Stimulated activated effector memory CD8-positive, alpha-beta T cell treated with anti-CD3 and anti-CD28 coated beads, Interleukin-12 subunit alpha, Interleukin-12 subunit beta, amount 100 ng/mL, for 72 hours (primary cell): ENCODE data around the gene LRATD1.
"Not testable (repeated sequence)": the region's sequence is repeated elsewhere in the genome, so short reads cannot be mapped to it uniquely, and the experiment has no call there.

Source experiments
- ATAC-seq: fragments of 150-1000 bp; cut with Tn5 transposase; 2 replicates; pipeline ENCODE4 v1.10.0; 2021
- DNase-seq, 2 donors: peaks; one replicate each; pipeline ENCODE4 v3.0.0; 2021 to 2022; ENCODE audit warnings: low spot score in 2 of 2
- H3K27ac Mint-ChIP-seq: one replicate; pipeline ENCODE4 v1.8.0; 2022; ENCODE audit warnings: mild to moderate bottlenecking, mixed read lengths
- H3K36me3 Mint-ChIP-seq: one replicate; pipeline ENCODE4 v1.8.0; 2022; ENCODE audit warnings: mild to moderate bottlenecking, mixed read lengths
- H3K4me1 Mint-ChIP-seq: one replicate; pipeline ENCODE4 v1.8.0; 2022; ENCODE audit warnings: mixed read lengths
- H3K4me3 Mint-ChIP-seq: one replicate; pipeline ENCODE4 v1.8.0; 2022; ENCODE audit warnings: mild to moderate bottlenecking, mixed read lengths
- H3K9me3 Mint-ChIP-seq: one replicate; pipeline ENCODE4 v1.8.0; 2022; ENCODE audit warnings: mixed read lengths

Gene LRATD1

DNA sequence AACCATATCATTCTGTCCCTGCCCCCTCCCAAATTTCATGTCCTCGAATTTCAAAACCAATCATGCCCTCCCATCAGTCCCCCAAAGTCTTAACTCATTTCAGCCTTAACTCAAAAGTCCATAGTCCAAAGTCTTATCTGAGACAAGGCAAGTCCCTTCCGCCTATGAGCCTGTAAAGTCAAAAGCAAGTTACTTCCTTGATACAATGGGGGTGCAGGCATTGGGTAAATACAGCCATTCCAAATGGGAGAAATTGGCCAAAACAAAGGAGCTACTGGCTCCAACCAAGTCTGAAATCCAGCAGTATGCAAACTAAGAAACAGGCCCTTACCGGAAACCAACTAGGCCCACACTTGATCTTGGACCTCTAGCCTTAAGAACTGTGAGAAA, 10.0 kb upstream of the LRATD1 start:
- H3K27ac Mint-ChIP-seq, H3K4me1 Mint-ChIP-seq, DNase-seq, H3K4me3 Mint-ChIP-seq, H3K9me3 Mint-ChIP-seq, ATAC-seq, H3K36me3 Mint-ChIP-seq: not testable (repeated sequence)

DNA sequence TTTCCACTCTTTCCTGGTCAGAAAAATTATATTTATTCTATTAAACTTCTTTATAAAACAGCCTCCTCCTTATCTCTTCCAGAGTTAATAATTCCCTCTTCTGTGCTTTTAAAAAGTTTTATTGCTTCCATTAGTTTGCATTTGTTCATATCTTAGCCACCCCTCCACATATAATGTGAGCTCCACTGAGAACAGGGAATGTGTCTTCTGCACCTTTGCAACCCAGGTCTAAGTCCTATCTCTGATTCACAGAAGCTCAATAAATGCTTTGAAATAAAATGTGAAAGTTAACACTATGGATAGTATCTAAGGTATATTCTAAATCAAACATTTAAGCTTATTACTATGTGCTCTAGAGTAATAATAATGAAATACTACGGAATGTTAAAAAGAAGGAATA, 9.3 kb upstream of the LRATD1 start:
- Mint-ChIP-seq H3K27ac (no peak overlapping the region), H3K36me3 (no peaks in the 10 kb centered on the region), H3K9me3 (peaks cover 6% of the 10 kb centered on the region), H3K4me3 (no peak overlapping the region), H3K4me1 (no peaks in the 10 kb centered on the region)
- DNase-seq = no peak
- no peak for ATAC-seq

DNA sequence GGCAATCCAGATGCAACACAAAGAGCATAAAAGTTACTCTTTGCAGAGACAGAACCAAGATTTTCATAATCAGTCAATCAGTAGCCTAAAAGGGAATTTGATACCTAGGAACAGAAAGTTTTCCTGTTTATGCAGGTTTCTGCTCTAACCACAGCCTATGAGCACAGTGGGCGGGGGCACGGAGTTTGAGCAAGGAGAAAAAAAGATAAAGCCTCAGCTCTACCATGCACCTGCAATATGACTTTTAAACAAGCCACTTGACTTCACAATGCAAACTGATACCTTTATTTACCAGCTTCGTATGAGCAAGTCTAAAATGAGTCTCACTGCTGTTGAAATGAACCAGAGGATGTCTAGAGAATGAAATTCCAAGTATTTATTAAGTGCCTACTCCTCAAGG, 5.6 kb upstream of the LRATD1 start:
- peaks cover 9% of the 10 kb centered on the region for H3K9me3 Mint-ChIP-seq
- ATAC-seq (no peak), DNase-seq (no peak)
- H3K4me3 Mint-ChIP-seq = no peak overlapping the region
- H3K36me3 Mint-ChIP-seq = no peaks in the 10 kb centered on the region
- no peaks in the 10 kb centered on the region for H3K4me1 Mint-ChIP-seq
- no peak overlapping the region for H3K27ac Mint-ChIP-seq

DNA sequence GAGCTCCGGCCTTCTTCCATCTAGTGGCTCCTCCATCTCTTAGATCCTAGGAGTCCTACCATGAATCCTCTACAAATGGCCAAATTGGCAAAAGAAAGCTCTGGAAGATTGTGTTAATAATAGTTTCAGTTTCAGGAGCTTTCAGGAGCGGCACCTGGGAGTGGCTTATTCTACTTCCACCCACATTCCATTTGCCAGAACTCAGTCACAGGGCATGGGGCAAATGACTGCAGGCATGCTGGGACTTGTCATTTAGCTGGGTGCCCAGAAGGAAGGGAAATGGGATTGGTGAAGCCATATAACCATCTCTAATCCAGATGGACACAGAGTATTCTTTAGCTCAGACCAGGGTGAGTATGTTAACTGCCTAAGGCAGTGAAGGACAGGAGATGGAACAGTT, 3.6 kb upstream of the LRATD1 start:
- no peak for ATAC-seq
- Mint-ChIP-seq H3K36me3 (no peaks in the 10 kb centered on the region), H3K4me1 (no peaks in the 10 kb centered on the region), H3K27ac (no peak overlapping the region), H3K9me3 (peaks cover 4% of the 10 kb centered on the region), H3K4me3 (no peak overlapping the region)
- no peak for DNase-seq

DNA sequence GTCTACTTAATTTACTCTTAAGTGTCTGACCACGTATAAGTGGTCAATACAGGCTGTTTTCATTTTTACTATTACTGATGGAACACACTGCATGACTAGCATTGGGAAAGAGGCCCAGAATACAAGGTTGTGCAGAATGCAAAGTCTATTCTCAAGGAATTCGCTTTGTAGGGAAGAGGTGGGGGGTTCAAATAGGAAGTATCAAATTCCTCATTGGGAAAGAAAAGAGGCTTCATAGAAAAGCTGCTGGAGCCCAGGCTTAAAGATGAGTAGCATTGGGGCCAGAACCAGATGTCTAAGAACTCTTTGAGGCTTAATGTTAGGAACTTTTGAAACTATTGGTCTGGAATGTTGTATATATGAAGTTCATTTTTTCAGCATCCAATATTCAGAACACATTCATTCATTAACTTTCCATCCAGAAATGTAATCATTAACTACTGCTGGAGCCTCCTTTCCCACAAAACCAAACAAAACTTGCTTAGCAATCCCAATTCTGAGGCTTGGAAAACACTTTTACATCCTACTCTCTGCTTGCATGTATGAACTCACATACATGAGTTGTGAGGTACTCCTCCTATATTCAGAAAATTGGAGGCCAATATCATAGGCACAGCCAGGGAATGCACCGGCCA, 994 bp upstream of the LRATD1 start:
- DNase-seq = no peak
- H3K9me3 Mint-ChIP-seq = peaks cover 4% of the 10 kb centered on the region

DNA sequence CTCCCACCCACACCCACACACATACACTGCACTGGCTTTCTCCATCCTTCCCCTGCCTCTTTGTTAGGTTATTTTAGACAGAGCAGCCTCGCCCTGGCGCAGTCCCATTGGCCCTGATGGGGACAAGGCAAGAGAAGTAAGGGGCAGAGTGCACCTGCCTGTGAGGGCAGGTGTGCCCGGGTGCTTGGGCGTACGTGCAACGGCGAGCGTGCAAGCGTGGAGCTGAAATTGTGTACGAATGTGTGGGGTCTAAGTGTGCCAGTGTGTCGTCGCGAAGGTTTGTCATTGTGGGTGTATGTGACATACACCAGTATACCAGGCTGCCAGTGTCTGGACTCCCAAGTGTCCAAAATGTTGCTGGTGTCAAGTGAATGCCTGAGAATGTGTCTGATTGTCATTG, 544 bp downstream of the LRATD1 start:
- ATAC-seq (no peak), DNase-seq (no peak)
- Mint-ChIP-seq H3K9me3 (peaks cover 9% of the 10 kb centered on the region), H3K36me3 (no peaks in the 10 kb centered on the region), H3K4me3 (no peak overlapping the region), H3K4me1 (no peaks in the 10 kb centered on the region), H3K27ac (no peak overlapping the region)

More for the DNA sequence above, 994 bp upstream of the LRATD1 start:
- Mint-ChIP-seq H3K4me3 (no peak overlapping the region), H3K27ac (no peak overlapping the region), H3K36me3 (no peaks in the 10 kb centered on the region), H3K4me1 (no peaks in the 10 kb centered on the region)
- ATAC-seq = no peak

DNA sequence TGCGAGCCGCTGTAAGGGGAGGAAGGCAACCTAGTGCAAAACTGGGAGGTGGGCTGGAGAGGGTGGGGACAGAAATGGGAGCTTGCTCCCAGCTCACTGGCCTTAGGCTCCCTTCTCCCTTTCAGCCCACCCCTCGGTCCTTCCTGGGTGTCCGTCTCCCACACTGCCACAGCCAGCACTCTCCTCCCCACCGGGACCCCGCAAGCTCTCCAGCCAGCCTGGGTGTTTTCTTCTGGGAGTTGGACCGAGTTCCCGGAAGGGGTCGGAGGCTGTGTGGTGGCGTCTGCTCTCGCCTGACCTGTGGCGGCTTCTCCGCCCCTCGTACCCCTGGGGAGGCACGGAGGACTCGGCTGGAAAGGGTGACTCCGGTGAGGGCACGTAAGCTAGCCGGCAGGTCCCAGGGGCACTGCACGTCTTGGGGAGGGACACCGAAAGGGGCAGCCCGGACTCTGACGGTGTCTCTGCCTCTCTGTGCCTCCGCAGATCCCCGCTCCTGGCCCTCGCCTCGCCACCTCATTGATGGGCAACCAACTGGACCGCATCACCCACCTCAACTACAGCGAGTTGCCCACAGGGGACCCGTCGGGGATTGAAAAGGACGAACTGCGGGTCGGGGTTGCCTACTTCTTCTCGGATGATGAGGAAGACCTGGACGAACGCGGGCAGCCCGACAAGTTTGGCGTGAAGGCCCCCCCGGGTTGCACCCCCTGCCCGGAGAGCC, 1.1 kb downstream of the LRATD1 start:
- DNase-seq = no peak
- ATAC-seq = no peak
- Mint-ChIP-seq H3K4me1 (no peaks in the 10 kb centered on the region), H3K9me3 (peaks cover 5% of the 10 kb centered on the region), H3K4me3 (no peak overlapping the region), H3K27ac (no peak overlapping the region), H3K36me3 (no peaks in the 10 kb centered on the region)

DNA sequence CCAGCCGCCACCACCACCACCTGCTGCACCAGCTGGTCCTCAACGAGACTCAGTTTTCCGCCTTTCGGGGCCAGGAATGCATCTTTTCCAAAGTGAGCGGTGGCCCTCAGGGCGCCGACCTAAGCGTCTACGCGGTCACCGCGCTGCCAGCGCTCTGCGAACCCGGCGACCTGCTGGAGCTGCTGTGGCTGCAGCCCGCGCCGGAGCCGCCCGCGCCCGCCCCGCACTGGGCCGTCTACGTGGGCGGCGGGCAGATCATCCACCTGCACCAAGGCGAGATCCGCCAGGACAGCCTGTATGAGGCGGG, 1.6 kb downstream of the LRATD1 start:
- ATAC-seq (no peak), DNase-seq (no peak)
- Mint-ChIP-seq H3K27ac (no peak overlapping the region), H3K36me3 (no peaks in the 10 kb centered on the region), H3K9me3 (peaks cover 5% of the 10 kb centered on the region), H3K4me3 (no peak overlapping the region), H3K4me1 (no peaks in the 10 kb centered on the region)

DNA sequence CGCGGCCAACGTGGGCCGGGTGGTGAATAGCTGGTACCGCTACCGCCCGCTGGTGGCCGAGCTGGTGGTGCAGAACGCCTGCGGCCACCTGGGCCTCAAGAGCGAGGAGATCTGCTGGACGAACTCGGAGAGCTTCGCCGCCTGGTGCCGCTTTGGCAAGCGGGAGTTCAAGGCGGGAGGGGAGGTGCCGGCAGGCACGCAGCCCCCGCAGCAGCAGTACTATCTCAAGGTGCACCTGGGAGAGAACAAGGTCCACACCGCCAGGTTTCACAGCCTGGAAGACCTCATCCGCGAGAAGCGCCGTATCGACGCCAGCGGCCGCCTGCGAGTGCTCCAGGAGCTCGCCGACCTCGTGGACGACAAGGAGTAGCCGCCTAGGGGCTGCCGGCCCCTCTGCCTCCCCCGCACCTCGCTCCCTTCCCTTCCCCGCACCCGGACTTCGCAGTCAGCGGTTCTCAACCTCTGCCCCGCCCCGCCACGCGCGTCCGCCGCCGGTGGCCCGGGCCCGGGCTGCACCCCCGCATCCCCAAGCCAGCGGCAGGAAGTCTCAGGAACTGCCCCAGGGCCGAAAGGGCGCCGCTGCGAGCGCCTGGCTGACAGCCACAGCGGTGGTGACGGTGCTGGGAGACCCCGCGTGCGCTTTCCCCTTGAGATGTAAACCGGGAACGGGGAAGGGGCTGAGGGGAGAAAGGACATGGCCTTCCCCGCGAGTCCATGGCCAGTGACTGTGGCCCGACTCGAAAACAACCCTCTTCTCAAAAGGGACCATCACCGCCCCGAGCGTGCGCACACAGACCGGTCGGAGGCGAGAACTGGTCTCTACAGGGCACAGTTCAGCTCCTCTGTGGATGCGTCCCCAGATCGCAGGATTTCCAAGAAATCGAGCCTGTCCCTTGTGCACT, 2.2 kb downstream of the LRATD1 start:
- peaks cover 5% of the 10 kb centered on the region for H3K9me3 Mint-ChIP-seq
- no peak for DNase-seq
- peak; percentile 21 for ATAC-seq
- H3K27ac Mint-ChIP-seq = no peak overlapping the region
- H3K4me3 Mint-ChIP-seq = no peak overlapping the region
- no peaks in the 10 kb centered on the region for H3K4me1 Mint-ChIP-seq
- no peaks in the 10 kb centered on the region for H3K36me3 Mint-ChIP-seq

DNA sequence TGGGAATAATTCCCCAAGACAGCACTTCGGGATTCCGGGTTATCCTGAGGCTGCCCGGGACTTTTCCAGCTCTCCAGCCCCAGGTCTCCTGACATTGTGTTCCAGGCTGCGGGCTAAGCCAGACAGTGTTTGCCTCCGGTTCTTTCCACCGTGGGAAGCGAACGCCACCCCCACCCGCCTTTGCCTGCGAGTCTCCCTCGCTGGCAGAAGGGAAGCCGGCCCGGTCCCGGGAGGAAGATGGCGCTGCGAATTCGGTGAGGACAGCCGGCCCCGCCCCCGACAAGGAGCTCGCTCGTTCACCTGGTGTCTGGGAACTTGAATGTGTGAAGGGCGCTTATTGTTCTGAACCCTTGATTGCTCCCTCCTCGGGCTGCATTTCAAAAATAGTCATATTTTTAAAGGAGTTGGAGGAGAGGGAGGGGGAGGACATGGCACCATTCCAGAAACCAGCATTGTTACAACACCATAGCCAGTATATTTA, 2.9 kb downstream of the LRATD1 start:
- Mint-ChIP-seq H3K27ac (no peak overlapping the region), H3K4me1 (no peaks in the 10 kb centered on the region), H3K4me3 (no peak overlapping the region), H3K9me3 (peaks cover 5% of the 10 kb centered on the region), H3K36me3 (no peaks in the 10 kb centered on the region)
- DNase-seq (no peak), ATAC-seq (no peak)

DNA sequence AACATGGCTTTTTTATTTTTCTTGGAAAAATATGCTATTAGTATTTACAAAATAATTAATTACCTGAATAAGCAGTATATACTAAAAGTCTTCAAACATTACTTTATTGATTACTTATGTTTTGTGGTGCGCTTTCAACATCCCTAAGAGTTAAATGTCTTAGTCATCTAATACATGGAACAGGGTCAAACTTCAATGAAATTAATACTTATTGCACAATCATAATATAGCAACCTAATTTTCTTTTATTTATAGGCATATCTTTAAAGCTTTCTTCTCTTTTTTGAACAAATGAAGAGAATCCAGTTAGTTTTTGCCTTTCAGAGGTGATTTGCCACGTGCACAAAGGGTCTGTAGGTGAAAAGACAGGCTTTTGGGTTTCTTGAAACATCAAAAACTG, 6.0 kb downstream of the LRATD1 start:
- ATAC-seq = no peak
- peaks cover 7% of the 10 kb centered on the region for H3K9me3 Mint-ChIP-seq

DNA sequence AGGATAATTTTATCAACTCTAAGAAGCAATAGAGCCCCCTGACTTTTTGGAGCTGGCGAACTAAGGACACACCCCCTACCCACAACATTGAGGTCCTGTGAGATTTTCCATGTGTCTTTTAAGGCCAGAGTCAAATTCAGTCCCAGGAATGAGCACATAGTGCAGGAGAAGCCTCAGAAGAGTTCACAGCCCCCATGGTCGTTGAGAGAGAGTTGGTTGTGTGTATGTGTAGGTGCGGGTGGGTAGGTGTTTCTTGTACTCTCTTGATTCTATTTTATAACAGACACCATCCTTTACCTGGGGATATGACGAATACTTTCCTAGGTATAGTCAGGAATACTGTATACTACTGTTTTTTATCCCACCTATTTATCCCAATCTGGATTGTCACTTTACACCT, 8.6 kb downstream of the LRATD1 start:
- no peak overlapping the region for H3K27ac Mint-ChIP-seq
- ATAC-seq (no peak), DNase-seq (no peak)
- peaks cover 11% of the 10 kb centered on the region for H3K9me3 Mint-ChIP-seq
- no peak overlapping the region for H3K4me3 Mint-ChIP-seq
- H3K36me3 Mint-ChIP-seq = no peaks in the 10 kb centered on the region
- no peaks in the 10 kb centered on the region for H3K4me1 Mint-ChIP-seq

More for the DNA sequence above, 6.0 kb downstream of the LRATD1 start:
- H3K27ac Mint-ChIP-seq = no peak overlapping the region
- H3K4me1 Mint-ChIP-seq = no peaks in the 10 kb centered on the region
- no peaks in the 10 kb centered on the region for H3K36me3 Mint-ChIP-seq
- H3K4me3 Mint-ChIP-seq = no peak overlapping the region
- DNase-seq = no peak

DNA sequence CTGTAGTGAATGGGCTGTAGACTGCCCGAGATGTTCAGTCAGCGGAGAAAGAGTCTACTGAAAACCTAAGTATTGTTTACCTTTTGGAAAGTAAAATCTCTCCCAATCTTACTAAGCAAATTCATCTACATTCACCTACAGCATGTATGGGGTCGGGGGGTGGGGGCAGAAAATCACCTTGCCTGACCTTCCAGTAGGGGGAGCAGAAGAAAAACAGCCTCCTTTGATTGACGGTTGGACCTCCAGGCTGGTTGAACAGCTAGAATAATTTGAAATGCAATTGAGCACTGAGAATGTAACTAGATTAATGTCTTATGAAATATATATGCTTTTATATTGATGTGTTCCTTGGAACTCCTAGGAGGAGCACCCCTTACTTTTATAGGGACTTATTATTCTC, 10.0 kb downstream of the LRATD1 start:
- peaks cover 7% of the 10 kb centered on the region for H3K9me3 Mint-ChIP-seq
- no peaks in the 10 kb centered on the region for H3K4me1 Mint-ChIP-seq
- no peak overlapping the region for H3K4me3 Mint-ChIP-seq
- DNase-seq (no peak), ATAC-seq (no peak)
- no peak overlapping the region for H3K27ac Mint-ChIP-seq
- no peaks in the 10 kb centered on the region for H3K36me3 Mint-ChIP-seq

DNA sequence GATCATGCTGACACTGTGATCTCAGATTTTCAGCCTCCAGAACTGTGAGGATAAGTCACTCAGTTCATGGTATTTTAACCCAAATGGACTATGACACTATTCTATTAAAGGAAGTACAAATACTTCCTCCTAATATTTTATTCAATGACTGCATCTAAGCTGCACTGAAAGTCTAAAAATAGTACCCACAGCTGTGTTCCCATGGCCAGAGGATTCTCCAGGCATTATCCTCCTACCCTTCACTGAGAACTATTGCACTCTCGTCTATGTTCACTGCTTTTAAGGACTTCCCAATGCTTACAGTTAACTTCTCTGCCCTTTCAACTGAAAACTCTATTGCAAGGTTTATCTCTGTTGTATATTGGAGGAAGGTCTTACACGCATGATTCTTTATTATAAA, 15.2 kb downstream of the LRATD1 start:
- Mint-ChIP-seq H3K4me1 (no peaks in the 10 kb centered on the region), H3K27ac (no peak overlapping the region), H3K36me3 (no peaks in the 10 kb centered on the region), H3K9me3 (peaks cover 7% of the 10 kb centered on the region), H3K4me3 (no peak overlapping the region)
- DNase-seq = no peak
- no peak for ATAC-seq

DNA sequence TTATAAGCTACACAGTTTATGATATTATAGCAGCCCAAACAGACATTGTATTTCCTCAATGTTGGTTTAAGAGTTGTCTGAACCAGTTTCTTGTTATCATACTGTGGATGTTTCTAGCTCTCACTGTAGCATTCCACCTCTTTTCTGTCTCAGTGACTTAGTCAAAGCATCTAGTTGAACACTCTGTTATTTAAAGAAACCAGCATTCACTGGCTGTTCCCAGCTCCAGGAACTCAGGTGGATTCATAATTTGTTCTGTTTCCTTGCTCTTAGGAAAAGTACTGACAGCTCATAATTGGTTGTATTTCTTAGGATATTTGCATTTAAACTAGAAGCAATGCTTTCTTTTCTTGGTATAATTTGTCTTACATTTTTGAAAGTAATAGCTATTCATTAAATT, 17.5 kb downstream of the LRATD1 start:
- ATAC-seq = no peak
- no peak for DNase-seq
- H3K4me1 Mint-ChIP-seq = no peaks in the 10 kb centered on the region
- no peaks in the 10 kb centered on the region for H3K36me3 Mint-ChIP-seq
- no peaks in the 10 kb centered on the region for H3K9me3 Mint-ChIP-seq
- no peak overlapping the region for H3K27ac Mint-ChIP-seq
- H3K4me3 Mint-ChIP-seq = no peak overlapping the region

DNA sequence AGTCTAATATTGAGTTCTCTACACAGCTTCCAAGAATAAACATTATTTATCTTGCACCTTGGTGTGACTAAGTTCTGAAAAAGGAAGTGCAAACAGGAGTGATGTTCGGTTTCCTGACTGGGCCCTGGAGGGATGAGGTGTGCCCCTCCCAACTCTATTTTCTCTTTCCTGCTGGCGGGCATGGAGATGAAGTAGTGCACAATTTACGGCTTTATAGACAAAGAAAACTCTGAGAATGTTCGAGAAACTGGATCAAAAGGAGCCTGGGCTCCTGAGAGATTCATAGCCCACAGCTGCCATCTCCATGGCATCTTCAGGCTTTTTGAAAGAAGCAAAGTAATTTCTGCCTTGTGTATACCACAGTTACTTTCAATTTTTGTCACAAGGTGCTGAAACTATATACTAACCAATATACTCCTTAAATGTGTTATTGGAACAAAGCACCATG, 22.3 kb downstream of the LRATD1 start:
- peaks cover 5% of the 10 kb centered on the region for H3K9me3 Mint-ChIP-seq
- DNase-seq = no peak
- H3K27ac Mint-ChIP-seq = no peak overlapping the region
- H3K36me3 Mint-ChIP-seq = no peaks in the 10 kb centered on the region
- H3K4me3 Mint-ChIP-seq = no peak overlapping the region
- no peaks in the 10 kb centered on the region for H3K4me1 Mint-ChIP-seq
- no peak for ATAC-seq
